ENCODE measurements around the gene TGM3.
"Not testable (repeated sequence)": the region's sequence is repeated elsewhere in the genome, so short reads cannot be mapped to it uniquely, and the experiment has no call there.

The TGM3 gene, protein sequence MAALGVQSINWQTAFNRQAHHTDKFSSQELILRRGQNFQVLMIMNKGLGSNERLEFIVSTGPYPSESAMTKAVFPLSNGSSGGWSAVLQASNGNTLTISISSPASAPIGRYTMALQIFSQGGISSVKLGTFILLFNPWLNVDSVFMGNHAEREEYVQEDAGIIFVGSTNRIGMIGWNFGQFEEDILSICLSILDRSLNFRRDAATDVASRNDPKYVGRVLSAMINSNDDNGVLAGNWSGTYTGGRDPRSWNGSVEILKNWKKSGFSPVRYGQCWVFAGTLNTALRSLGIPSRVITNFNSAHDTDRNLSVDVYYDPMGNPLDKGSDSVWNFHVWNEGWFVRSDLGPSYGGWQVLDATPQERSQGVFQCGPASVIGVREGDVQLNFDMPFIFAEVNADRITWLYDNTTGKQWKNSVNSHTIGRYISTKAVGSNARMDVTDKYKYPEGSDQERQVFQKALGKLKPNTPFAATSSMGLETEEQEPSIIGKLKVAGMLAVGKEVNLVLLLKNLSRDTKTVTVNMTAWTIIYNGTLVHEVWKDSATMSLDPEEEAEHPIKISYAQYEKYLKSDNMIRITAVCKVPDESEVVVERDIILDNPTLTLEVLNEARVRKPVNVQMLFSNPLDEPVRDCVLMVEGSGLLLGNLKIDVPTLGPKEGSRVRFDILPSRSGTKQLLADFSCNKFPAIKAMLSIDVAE

DNA sequence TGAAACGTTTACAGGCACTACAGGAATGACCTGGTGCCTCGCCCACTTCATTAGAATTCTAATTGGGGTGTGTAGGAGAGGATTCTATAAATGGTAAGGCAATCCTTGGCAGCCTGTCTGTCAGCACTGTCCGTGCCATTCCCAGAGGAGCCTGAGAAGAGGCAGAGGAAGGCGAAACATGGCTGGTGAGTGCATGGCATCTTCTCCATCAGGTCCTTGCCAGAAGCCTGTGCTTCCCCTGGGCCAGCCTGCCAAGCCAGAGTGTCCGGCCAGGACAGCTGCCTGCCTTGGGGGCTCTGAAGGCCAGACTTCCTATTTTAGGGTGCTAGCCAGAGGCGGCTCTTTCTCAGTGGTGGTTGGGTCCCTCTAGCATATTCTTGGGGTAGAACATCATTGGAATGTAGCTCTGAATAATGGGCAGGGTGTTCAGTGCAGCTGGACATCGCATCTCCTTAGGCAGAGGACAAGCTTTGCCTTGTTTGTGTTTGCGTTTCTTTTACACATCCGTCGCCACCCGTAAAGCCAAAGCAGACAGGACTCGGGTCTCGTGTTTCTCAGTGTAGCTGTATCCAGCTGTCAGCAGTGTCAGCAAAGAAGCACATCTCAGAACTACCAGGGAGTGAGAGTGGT lies at the start of gene TGM3:
Gene TGM3 (plus strand): TSS at position 116 of the 630 bp plus-strand sequence. CDS start 63 bp downstream, at position 179.
- no peak for DNase-seq

DNA sequence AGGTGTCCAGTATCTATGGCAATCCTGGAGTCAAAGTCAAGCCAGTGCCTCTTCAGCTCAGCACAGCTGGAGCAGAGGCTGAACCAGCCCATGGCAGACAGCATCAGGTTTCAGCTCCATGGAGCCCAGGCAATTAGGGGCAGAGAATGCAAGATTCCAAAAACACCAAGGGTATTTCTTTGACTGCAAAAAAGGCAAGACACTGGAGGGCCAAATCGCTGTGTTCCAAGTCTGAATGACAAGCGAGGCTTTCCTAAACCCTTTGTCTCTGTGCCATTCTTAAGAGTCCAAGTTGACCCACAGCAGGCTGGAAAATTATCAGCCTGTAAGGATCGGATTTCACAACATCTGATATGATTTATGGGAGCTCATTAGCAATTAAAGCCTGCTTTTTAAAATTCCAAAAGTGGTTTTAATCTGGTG lies 49.7 kb upstream of the TGM3 start:
- no peak for DNase-seq

DNA sequence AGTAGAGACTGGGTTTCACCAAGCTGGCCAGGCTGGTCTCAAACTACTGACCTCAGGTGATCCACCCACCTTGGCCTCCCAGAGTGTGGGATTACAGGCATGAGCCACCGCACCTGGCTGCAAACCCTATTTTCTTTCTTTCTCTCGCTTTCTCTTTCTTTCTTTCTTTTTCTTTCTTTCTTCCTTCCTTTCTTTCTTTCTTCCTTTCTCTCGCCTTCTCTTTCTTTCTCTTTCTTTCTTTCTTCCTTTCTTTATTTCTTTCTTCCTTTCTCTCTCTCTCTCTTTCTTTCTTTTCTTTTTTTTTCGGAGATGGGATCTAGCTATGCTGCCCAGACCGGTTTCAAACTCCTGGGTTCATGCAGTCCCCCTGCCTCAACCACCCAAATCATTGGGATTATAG lies 47.0 kb upstream of the TGM3 start:
- DNase-seq, result no peak

DNA sequence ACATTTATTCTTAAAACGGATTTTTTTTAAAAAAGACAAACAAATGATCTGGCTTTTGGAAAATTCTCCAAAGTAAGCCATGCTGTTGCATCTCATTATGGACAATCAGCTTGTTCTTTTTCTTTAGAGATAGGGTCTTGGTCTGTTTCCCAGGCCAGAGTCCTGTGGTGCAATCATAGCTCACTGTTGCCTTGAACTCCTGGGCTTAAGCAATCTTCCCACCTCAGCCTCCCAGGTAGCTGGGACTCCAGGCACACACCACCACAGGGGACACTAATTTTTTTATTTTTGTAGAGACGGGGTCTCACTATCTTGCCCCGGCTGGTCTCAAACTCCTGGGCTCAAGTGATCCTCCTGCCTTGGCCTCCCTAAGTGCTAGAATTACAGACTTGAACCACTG lies 45.9 kb upstream of the TGM3 start:
- DNase-seq, result no peak

DNA sequence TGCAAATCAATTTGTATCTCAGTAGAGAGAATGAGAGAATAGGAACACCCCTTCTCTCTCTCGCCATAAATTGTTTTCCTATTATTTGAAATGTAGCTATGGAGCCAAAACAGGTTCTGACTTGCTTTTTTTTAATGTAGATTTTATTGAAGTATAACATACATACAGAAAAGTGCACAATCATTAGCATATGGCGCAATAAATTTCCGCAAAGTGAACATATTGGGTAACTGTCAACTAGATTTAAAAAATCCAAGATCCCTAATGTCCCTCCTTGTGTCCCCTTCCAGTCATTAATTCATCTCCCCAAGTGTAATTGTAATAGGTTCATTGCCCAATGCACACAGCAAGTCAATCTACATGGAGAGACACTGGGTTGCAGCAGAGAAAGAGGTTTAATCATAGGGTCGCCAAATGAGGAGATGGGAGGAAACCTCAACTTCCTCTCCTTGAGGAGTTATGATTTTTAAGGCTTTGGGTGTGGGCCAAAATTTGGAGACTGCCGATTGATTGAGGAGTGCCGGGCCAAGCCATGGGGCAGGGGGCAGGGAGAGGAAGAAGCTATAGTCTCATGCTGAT lies 43.3 kb upstream of the TGM3 start:
- no peak for DNase-seq

DNA sequence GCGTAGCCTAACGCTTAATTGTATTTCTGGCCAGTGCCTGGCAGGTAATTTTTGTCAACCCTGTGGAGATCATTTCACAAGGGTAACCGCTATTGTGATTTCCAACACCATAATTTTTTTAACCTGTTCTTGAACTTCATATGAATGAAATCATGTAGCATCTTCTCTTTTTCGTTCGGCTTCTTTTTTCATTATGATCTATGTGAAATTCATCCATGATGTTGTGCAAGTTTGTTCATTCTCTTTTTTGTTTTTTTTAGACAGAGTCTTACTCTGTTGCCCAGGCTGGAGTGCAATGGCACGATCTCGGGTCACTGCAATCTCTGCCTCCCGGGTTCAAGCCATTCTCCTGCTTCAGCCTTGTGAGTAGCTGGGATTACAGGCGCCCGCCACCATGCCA lies 42.5 kb upstream of the TGM3 start:
- no peak for DNase-seq

DNA sequence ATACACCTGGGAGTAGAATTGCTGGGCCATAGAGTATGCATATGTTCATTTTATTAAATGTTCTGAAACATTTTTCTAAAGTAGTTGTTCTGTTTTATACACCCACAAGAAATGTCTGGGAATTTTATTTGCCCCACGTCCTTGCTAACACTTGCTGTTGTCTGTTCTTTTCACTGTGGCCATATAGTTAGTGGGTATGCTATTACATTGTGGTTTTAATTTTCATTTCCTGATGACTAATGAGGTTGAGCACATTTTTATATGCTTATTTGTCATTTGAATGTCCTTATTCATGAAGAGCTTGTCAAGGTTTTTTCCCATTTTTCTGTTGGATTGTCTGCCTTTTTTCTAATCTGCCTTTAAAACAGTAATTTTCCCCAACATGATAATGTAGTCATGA lies 41.5 kb upstream of the TGM3 start:
- no peak for DNase-seq

DNA sequence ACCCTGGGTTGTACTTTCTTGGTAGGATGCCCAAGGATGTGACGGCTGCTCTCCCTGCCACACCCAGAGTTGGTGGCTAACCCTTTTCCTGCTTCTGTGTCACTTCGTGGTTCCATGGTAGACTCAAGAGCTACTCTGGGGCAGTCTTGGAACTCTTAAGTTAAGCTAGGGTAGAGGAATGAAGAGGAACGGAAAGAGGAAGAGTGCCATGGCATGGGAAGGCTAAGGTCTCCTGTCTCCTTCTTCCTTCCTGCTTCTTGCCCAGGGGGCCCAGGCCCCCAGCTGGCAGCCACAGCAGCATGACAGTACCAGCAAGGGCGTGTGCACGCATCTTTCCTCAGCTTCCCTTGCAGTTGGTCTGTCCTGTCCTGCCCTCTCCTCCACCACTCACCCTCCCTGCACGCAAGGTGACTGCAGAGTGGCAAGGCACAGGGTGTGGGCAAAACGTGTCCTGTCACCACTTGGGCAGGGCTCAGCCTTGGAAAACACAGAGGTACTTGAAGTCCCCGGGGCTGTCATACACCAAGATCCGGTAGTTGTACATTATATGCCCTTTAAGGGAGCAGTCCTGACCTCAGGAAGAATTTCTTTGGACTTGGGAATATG lies 39.8 kb upstream of the TGM3 start:
- DNase-seq, result no peak

DNA sequence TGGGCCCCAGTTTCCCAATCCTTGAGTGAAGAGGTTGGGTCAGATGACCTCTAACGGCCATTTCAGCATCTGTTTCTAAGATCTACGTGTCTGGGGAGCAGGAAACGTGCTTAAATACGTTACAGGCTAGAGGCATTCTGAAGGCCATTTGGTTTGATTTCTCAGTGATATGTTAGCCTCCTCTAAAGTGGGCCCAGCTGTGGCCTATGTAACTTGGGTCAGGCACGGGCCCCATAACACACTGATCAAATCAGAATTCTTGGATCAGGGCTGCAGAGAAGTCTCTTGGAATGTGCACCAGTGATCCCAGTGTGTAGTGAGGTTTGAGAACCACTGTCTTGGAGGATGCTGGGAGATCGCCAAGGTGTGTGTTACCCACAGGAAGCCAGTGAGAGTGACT lies 36.1 kb upstream of the TGM3 start:
- DNase-seq, result no peak

DNA sequence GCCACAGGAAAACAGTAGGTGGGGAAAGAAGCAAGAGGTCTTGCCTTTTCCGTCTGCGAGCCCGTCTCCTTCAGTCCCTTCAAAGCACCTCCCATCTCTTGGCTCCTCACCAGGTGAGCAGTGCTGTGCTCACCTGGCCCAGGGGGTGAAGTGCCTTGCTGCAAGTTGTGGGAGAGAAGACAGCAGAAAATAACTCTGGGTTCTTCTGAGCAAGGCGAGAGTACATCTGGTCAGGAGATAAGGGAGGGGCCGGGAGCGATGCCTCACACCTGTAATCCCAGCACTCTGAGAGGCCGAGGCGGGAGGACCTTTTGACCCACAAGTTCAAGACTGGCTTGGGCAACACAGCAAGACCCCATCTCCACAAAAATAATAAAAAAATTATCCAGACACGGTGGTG lies 35.6 kb upstream of the TGM3 start:
- DNase-seq, result no peak

DNA sequence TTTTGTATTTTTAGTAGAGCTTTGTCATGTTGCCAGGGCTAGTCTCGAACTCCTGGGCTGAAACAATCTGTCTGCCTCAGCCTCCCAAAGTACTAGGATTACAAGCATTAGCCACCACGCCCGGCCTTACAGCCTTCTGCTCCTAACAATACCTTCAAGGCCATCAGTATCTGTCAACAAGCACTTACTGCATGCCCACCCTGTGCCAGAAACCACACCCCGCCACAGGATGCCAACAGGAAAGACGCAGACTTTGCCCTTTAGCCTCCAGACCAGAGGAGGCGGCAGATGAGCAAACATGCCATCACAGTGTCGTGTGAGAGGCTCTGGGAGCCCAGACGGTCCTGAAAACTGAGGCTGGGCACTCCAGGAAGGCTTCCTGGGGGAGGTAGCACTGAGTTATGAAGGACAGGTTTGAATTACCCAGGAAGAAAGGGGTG lies 34.7 kb upstream of the TGM3 start:
- no peak for DNase-seq

DNA sequence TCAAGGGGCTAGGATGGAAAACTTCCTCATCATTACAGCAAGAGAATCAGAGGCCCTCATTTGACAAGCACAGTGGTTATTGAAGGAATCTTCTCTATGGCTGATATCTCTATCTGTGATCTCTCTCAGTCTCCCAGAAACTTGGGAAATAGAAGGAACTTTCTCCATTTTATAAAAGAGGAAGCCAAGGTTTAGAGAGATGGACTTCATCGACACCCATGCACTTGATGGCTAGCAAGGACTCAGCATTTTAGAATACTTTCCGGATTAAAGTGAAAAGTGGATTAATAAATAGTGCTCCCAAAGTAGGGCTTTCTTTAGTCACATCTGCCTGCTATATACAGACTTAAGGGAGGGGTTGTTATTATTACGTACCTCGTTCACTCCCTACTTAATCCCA lies 34.2 kb upstream of the TGM3 start:
- no peak for DNase-seq

DNA sequence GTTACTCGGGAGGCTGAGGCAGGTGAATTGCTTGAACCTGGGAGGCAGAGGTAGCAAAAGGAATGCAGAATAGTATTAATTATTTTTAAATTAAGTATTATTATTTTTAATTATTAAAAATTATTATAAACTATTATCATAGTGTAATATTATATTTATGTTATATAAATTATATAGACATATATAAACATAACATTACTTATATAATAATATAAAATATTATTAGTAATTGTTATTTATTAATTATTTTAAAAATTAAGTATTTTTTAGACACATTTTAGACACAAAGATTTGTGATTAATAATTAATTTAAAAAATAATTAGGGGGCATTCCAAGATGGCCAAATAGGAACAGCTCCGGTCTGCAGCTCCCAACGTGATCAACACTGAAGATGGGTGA lies 31.7 kb upstream of the TGM3 start:
- DNase-seq, result no peak

DNA sequence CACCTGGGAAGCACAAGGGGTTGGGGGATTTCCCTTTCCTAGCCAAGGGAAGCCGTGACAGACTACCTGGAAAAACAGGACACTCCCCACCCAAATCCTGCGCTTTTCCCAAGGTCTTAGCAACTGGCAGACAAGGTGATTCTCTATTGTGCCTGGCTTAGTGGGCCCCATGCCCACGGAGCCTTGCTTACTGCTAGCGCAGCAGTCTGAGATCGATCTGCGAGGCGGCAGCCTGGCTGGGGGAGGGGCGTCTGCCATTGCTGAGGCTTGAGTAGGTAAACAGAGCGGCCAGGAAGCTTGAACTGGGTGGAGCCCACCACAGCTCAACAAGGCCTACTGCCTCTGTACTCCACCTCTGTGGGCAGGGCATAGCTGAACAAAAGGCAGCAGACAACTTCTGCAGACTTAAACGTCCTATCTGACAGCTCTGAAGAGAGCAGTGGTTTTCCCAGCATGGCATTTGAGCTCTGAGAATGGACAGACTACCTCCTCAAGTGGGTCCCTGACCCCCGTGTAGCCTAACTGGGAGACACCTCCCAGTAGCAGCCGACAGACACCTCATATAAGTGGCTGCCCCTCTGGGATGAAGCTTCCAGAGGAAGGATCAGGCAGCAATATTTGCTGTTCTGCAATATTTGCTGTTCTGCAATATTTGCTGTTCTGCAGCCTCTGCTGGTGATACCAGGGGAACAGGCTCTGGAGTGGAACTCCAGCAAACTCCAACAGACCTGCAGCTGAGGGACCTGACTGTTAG lies 31.0 kb upstream of the TGM3 start:
- not testable (repeated sequence) for DNase-seq

DNA sequence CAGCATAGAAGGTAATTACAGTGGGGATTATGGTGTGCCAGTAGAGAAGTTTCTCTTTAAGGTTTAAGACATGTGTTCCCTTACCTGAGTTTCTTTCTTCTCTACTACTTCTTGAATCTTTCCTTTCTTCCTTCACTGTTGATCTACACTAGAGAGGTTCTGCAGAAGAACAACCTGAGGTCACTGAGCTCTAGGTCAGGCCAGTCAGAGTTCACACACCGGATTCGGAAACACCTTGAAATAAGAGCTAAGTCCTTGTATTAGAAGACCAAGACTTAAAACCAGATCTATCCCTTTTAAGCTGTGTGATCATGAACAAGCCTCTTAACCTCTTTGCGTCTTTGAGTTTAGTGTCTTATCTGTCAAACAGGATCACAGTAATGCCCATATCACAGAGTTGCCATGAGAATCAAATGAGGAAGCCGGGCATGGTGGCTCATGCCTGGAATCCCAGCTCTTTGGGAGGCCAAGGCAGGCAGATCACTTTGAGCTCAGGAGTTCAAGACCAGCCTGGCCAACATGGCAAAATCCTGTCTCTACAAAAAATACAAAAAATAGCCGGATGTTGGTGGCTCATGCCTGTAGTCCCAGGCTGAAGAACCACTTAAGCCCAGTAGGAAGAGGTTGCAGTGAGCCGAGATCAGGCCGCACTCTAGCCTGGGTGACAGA lies 22.0 kb upstream of the TGM3 start:
- DNase-seq, result no peak

DNA sequence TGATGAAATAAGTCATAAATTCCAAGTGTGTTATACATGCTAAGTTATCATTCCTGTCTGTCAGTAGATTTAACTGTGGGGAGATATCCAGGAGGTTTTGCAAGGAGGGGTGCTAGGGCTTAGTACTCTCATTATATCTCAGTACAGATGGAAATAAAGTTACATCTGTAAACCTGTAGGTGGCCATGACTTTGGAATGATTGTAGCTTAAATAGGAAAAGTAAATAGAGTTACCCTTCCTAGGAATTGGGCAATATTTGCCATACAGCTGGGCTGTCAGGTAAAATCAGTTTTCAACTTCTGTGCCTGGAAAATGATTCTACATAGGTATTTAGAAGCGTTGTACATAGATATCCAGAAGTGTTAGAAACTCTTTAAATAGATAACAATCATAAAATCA lies 19.8 kb upstream of the TGM3 start:
- DNase-seq, result no peak

DNA sequence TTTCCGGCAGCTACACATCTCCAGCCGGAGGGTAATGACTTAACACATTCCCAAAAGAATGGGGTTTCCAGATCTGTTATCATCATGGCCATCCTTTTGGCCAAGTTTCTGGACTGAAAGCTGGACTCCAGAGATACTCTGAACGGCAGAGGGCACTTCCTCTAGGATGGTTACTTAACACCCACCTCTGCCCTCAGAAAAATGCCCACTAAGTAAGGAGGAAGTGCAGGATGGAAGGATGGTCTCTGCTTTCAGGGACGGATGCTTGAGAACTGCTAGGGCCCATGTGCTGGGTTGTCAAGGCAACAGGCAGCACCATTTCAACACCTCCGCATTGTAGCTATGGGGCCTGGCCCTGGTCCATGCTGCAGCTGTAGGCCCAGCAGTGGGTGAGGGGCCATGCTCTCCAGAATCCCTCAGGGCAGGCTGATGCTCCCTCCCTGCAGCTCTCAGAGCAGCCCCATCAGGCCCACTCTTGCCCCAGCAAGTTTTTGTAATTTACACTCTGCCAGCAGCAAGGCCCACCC lies 16.5 kb upstream of the TGM3 start:
- no peak for DNase-seq

DNA sequence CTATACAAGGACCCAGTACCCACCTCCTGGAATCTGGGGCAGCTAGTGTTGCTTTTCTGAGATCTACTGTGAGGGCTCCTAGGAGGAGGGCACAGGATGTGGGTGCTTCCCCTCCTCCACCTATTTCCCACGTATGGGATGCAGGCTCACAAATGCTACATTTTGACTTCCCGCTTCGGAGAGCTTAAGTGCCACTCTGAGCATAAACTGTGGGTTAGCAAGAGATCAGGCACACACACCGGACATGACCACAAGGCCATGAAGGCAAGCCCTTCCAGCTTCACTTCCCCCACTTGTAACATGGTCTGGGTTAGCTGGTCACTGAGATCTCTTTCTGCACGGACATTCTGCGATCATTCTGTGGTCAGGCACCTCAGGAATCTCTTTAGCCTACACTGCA lies 15.7 kb upstream of the TGM3 start:
- DNase-seq, result no peak

DNA sequence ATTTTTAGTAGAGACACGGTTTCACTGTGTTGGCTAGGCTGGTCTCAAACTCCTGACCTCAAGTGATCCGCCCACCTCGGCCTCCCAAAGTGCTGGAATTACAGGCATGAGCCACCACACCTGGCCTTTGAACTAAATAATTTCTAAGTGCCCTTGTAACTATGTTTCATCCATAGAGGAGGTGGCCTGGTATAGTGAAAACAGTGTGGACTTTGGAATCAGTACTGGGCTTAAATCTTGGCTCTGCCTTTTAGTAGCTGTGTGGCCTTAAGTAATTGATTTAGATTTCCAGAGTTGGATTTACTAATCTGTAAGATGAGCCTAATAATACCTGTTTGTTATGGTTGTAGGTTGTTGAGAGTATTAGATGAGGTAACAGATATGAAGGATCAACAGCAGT lies 14.2 kb upstream of the TGM3 start:
- DNase-seq, result no peak

DNA sequence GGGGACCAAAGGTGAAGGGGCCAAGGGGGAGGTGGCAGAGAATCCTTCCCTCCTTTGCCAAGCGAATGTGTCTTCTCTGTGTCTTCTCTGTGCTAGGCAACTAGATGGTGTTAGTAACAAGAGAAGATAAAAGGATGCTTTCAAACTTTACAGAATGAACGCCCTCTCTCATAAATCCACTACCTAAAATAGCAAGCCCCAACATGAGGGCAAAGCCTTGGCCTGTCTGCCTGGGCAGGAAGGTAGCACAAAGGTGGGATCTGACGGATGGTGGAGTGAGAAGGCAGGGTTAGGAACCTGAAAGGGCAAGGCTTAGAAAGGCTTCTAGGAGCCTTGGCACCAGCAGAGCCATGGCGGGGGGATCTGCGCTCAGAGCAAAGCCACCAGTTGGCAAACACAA lies 13.6 kb upstream of the TGM3 start:
- DNase-seq, result no peak

DNA sequence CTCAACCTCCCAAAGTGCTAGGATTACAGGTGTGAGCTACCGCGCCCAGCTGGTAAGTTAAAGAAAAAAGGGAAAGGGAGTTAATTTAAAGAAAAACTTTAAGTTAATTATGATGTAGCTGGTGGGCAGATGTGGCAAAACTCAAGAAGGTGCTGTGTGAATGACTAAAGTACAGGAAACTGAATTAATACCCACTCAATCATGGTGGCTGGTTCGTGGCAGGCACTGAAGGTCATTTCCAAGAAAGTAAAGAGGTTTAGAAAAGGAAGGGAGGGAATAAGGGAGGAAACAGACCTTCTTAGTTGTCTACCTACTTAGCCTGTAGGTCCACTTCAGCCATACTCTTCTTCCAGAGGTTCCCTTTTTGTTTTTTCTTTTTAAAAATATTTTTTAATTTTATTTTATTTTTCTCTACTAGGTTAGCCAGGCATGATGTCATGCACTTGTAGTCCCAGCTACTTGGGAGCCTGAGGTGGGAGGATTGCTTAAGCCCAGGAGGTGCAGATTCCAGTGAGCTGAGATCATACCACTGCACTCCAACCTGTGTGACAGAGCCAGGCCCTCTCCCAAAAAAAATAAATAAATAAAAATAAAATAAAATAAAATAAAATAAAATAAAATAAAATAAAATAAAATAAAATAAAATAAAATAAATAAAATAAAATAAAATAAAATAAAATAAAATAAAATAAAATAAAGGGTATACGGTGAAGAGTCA lies 11.9 kb upstream of the TGM3 start:
- DNase-seq, result no peak

Measured in NCI-H446 treated with DMSO at 0.1 percent for 48 hours (cell line).